A549 (cell line): ENCODE data around the gene RNASEH1.

Experiments used
- CEBPB ChIP-seq, 2 experiments: fragments of >200 bp in 1 of 2; sonication (Bioruptor Twin) in 1 of 2; formaldehyde crosslinking in 1 of 2; IDR thresholded peaks; 2 replicates each; pipeline ENCODE4 v1.6.1; 2012 to 2016
- TF ChIP-seq, protein P1 (sequence below): fragments of >200 bp; sonication (Bioruptor Twin); formaldehyde crosslinking; IDR thresholded peaks from 3 replicates; pipeline ENCODE4 v1.5.1; 2016
- TF ChIP-seq, protein P2 (sequence below): IDR thresholded peaks from 2 replicates; pipeline ENCODE4 v1.6.1; 2012

DNA sequence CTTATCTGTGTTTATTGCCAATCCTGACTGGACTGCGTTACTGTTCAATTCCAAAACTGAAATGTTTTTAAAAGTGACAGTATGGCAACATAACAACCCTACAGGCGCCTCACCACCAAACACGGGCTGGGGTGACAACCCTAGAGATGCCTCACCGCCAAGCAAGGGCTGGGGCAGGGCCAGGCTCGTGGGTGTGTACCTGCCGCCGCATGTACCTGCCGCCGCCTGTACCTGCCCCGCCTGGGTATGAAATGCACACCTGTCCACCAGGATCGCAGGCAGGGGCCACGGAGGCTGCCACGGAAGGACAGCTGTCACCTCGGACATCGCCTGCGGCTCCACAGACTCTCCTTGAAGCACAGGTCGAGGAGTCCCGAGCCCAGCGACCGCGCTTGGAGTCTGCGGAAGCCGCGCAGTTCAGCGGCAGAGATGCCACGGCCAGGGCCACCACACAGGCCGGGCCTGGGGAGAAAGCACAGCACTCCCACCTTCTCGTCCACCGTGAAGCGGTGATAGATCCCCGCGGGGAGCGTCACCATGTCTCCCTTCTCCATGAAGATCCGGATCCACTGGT, 57.7 kb downstream of the RNASEH1 start:
- TF ChIP-seq, protein P1, sequence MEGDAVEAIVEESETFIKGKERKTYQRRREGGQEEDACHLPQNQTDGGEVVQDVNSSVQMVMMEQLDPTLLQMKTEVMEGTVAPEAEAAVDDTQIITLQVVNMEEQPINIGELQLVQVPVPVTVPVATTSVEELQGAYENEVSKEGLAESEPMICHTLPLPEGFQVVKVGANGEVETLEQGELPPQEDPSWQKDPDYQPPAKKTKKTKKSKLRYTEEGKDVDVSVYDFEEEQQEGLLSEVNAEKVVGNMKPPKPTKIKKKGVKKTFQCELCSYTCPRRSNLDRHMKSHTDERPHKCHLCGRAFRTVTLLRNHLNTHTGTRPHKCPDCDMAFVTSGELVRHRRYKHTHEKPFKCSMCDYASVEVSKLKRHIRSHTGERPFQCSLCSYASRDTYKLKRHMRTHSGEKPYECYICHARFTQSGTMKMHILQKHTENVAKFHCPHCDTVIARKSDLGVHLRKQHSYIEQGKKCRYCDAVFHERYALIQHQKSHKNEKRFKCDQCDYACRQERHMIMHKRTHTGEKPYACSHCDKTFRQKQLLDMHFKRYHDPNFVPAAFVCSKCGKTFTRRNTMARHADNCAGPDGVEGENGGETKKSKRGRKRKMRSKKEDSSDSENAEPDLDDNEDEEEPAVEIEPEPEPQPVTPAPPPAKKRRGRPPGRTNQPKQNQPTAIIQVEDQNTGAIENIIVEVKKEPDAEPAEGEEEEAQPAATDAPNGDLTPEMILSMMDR, result no peak
- no peak for TF ChIP-seq CEBPB (IDR thresholded peaks at IDR 0.05)
- TF ChIP-seq, protein P2, sequence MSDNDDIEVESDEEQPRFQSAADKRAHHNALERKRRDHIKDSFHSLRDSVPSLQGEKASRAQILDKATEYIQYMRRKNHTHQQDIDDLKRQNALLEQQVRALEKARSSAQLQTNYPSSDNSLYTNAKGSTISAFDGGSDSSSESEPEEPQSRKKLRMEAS, result no peak
